ENCODE measurements around the gene RNF225. TPM values are rescaled to one million over a fixed set of nuclear protein-coding genes. Genes with fewer than 3 reads are reported as not detected.
A peak's percentile ranks its signal among the peaks of the same experiment; 100 is the strongest.

The RNF225 gene
- total and polyA plus RNA-seq, 2 of the 13 experiments (the other 11 are each of a cell fraction or from before 2014, with no cell fraction given) = not detected

DNA sequence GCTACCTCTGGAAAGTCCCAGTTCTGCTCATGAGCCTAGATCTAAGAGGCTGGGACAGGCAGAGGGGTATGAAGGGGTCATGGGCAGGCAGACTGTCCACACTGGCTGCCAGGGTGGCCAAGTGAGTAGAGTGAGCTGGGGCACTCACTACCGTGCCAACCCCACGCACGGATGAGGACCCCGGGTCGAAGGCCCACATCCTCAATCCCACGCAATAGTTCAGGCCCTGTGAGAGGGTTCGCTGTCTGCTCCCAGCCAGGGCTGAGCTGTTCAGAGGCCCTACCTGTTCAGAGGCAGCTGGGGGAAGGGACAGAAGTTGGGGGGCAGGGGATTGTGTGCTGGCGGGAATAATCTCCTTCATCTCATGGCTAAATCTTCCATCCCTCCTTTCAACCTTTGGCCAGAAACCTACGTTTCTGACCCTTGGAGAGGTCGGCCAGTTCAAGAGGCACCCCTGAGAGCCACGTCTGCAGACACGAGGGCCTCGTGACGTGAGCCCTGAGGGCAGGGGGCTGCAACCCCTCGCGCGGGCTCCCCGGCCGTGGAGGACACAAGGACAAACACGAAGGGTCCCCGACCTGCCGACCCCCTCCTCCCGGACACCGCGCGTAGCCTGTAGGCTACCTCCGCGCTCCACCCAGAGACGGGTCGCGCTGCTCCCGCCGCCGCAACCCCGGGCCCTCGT is 9.4 kb upstream of the RNF225 start (continued):
- TF ChIP-seq ZNF430 (CRISPR knock-in tag; IDR thresholded peaks at IDR 0.05) (no peak), MED13 (CRISPR knock-in tag; IDR thresholded peaks at IDR 0.05) (no peak), PAWR (CRISPR knock-in tag; IDR thresholded peaks at IDR 0.05; ENCODE audit: borderline replicate concordance) (0 out of 2 replicates have a peak, but pooled peaks have one; percentile 47), ZNF260 (CRISPR knock-in tag; IDR thresholded peaks at IDR 0.05; ENCODE audit: borderline replicate concordance, low read depth) (no peak), ZNF570 (CRISPR knock-in tag; IDR thresholded peaks at IDR 0.05; ENCODE audit: borderline replicate concordance) (peak; percentile 43; the same call in 1 of the 2 replicates), FOXO1 (CRISPR knock-in tag; IDR thresholded peaks at IDR 0.05) (no peak), SP2 (CRISPR knock-in tag; IDR thresholded peaks at IDR 0.05) (no peak), ZEB1 (IDR thresholded peaks at IDR 0.05; ENCODE audit: insufficient replicate concordance, low read depth) (no peak), HNRNPK (IDR thresholded peaks at IDR 0.05; ENCODE audit: low read depth, low read length, poor library complexity, severe bottlenecking) (no peak), ZNF7 (CRISPR knock-in tag; IDR thresholded peaks at IDR 0.05) (no peak), ZNF839 (CRISPR knock-in tag; IDR thresholded peaks at IDR 0.05; ENCODE audit: borderline replicate concordance) (no peak), ZNF619 (CRISPR knock-in tag; IDR thresholded peaks at IDR 0.05) (no peak)
- TF ChIP-seq, protein P1, sequence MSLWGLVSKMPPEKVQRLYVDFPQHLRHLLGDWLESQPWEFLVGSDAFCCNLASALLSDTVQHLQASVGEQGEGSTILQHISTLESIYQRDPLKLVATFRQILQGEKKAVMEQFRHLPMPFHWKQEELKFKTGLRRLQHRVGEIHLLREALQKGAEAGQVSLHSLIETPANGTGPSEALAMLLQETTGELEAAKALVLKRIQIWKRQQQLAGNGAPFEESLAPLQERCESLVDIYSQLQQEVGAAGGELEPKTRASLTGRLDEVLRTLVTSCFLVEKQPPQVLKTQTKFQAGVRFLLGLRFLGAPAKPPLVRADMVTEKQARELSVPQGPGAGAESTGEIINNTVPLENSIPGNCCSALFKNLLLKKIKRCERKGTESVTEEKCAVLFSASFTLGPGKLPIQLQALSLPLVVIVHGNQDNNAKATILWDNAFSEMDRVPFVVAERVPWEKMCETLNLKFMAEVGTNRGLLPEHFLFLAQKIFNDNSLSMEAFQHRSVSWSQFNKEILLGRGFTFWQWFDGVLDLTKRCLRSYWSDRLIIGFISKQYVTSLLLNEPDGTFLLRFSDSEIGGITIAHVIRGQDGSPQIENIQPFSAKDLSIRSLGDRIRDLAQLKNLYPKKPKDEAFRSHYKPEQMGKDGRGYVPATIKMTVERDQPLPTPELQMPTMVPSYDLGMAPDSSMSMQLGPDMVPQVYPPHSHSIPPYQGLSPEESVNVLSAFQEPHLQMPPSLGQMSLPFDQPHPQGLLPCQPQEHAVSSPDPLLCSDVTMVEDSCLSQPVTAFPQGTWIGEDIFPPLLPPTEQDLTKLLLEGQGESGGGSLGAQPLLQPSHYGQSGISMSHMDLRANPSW (CRISPR knock-in tag; IDR thresholded peaks at IDR 0.05; ENCODE audit: borderline replicate concordance) = no peak
- TF ChIP-seq, protein P2, sequence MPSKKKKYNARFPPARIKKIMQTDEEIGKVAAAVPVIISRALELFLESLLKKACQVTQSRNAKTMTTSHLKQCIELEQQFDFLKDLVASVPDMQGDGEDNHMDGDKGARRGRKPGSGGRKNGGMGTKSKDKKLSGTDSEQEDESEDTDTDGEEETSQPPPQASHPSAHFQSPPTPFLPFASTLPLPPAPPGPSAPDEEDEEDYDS (CRISPR knock-in tag; IDR thresholded peaks at IDR 0.05) = no peak
- TF ChIP-seq, protein P3, sequence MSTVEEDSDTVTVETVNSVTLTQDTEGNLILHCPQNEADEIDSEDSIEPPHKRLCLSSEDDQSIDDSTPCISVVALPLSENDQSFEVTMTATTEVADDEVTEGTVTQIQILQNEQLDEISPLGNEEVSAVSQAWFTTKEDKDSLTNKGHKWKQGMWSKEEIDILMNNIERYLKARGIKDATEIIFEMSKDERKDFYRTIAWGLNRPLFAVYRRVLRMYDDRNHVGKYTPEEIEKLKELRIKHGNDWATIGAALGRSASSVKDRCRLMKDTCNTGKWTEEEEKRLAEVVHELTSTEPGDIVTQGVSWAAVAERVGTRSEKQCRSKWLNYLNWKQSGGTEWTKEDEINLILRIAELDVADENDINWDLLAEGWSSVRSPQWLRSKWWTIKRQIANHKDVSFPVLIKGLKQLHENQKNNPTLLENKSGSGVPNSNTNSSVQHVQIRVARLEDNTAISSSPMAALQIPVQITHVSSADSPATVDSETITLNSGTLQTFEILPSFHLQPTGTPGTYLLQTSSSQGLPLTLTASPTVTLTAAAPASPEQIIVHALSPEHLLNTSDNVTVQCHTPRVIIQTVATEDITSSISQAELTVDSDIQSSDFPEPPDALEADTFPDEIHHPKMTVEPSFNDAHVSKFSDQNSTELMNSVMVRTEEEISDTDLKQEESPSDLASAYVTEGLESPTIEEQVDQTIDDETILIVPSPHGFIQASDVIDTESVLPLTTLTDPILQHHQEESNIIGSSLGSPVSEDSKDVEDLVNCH (CRISPR knock-in tag; IDR thresholded peaks at IDR 0.05) = 0 out of 2 replicates have a peak, but pooled peaks have one; percentile 48
- TF ChIP-seq, protein P4, sequence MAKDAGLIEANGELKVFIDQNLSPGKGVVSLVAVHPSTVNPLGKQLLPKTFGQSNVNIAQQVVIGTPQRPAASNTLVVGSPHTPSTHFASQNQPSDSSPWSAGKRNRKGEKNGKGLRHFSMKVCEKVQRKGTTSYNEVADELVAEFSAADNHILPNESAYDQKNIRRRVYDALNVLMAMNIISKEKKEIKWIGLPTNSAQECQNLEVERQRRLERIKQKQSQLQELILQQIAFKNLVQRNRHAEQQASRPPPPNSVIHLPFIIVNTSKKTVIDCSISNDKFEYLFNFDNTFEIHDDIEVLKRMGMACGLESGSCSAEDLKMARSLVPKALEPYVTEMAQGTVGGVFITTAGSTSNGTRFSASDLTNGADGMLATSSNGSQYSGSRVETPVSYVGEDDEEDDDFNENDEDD (CRISPR knock-in tag; IDR thresholded peaks at IDR 0.05; ENCODE audit: borderline replicate concordance) = no peak
- TF ChIP-seq, protein P5, sequence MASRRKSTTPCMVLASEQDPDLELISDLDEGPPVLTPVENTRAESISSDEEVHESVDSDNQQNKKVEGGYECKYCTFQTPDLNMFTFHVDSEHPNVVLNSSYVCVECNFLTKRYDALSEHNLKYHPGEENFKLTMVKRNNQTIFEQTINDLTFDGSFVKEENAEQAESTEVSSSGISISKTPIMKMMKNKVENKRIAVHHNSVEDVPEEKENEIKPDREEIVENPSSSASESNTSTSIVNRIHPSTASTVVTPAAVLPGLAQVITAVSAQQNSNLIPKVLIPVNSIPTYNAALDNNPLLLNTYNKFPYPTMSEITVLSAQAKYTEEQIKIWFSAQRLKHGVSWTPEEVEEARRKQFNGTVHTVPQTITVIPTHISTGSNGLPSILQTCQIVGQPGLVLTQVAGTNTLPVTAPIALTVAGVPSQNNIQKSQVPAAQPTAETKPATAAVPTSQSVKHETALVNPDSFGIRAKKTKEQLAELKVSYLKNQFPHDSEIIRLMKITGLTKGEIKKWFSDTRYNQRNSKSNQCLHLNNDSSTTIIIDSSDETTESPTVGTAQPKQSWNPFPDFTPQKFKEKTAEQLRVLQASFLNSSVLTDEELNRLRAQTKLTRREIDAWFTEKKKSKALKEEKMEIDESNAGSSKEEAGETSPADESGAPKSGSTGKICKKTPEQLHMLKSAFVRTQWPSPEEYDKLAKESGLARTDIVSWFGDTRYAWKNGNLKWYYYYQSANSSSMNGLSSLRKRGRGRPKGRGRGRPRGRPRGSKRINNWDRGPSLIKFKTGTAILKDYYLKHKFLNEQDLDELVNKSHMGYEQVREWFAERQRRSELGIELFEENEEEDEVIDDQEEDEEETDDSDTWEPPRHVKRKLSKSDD (CRISPR knock-in tag; IDR thresholded peaks at IDR 0.05; ENCODE audit: low read depth) = no peak
